SK-N-SH (cell line): ENCODE data around the gene PTPA. TPM values are rescaled to one million over a fixed set of nuclear protein-coding genes. Genes with fewer than 3 reads are reported as not detected.

Experiments used
- CTCF ChIA-PET: fragments of 300-600, 350-600 bp; formaldehyde crosslinking; extraction: SDS; loops from one replicate; lab custom pipeline; 2021; lab: Yijun Ruan, JAX
- POLR2A ChIA-PET: fragments of 350-600 bp; sonication (Branson Sonifier 250); formaldehyde crosslinking; extraction: SDS; loops from one replicate; lab custom pipeline; 2020; ENCODE audit warnings: antibody characterized with exemption, inconsistent platforms; lab: Yijun Ruan, JAX
- DNase-seq: peaks from one replicate; pipeline ENCODE4 v3.0.0; 2012
- H2AFZ ChIP-seq: fragments of 200-600 bp; sonication (generic); 2 replicates; pipeline ENCODE4 v1.8.1; 2016; ENCODE audit warnings: antibody characterized with exemption, mild to moderate bottlenecking, low read depth
- H3F3A ChIP-seq: fragments of 200-600 bp; sonication (generic); replicated peaks from 2 replicates; pipeline ENCODE3; 2016; ENCODE audit warnings: antibody characterized with exemption, mild to moderate bottlenecking; ENCODE audit not compliant: insufficient read depth
- H3K27ac ChIP-seq, 2 experiments: fragments of 200-500 bp in 1 of 2; fragments of 200-600 bp in 1 of 2; sonication (Bioruptor generic) in 1 of 2; sonication (generic), shearing (Covaris generic) in 1 of 2; 2 replicates each; pipeline versions ENCODE4 v1.5.1 to v1.6.1; 2014 to 2016; ENCODE audit warnings: low read depth in 2 of 2, inconsistent platforms in 1 of 2, low read length in 1 of 2, mild to moderate bottlenecking in 1 of 2, mixed read lengths in 1 of 2
- H3K27me3 ChIP-seq: fragments of 200-600 bp; sonication (generic), shearing (Covaris generic); 2 replicates; pipeline ENCODE4 v1.6.1; 2016; ENCODE audit warnings: mixed run types; ENCODE audit not compliant: insufficient read depth
- H3K36me3 ChIP-seq, 2 experiments: fragments of 200-500 bp in 1 of 2; fragments of 200-600 bp in 1 of 2; sonication (Bioruptor generic) in 1 of 2; sonication (generic) in 1 of 2; replicated peaks in 1 of 2; 2 replicates each; pipeline versions ENCODE3 to v1.5.1; 2014 to 2016; ENCODE audit warnings: low read length in 1 of 2, mild to moderate bottlenecking in 1 of 2; ENCODE audit not compliant: insufficient read depth in 2 of 2, control insufficient read depth in 1 of 2
- H3K4me1 ChIP-seq, 2 experiments: fragments of 200-500 bp in 1 of 2; fragments of 200-600 bp in 1 of 2; sonication (Bioruptor generic) in 1 of 2; sonication (generic), shearing (Covaris generic) in 1 of 2; 2 replicates each; pipeline versions ENCODE4 v1.5.1 to v1.6.1; 2014 to 2016; ENCODE audit warnings: low read depth in 1 of 2, low read length in 1 of 2, mixed run types in 1 of 2; ENCODE audit not compliant: insufficient read depth in 2 of 2, control insufficient read depth in 1 of 2
- H3K4me2 ChIP-seq: fragments of 200-600 bp; sonication (generic), shearing (Covaris generic); 2 replicates; pipeline ENCODE4 v1.6.1; 2017; ENCODE audit warnings: mixed run types
- H3K4me3 ChIP-seq, 2 experiments: fragments of 200-500 bp in 1 of 2; fragments of 200-600 bp in 1 of 2; sonication (Bioruptor generic) in 1 of 2; sonication (generic), shearing (Covaris generic) in 1 of 2; 2 replicates each; pipeline versions ENCODE4 v1.5.1 to v1.8.1; 2014 to 2016; ENCODE audit warnings: low read depth in 2 of 2, inconsistent platforms in 1 of 2, low read length in 1 of 2, mild to moderate bottlenecking in 1 of 2, mixed read lengths in 1 of 2, moderate library complexity in 1 of 2
- H3K79me2 ChIP-seq: fragments of 200-600 bp; sonication (generic); 2 replicates; pipeline ENCODE4 v1.8.1; 2017; ENCODE audit warnings: mild to moderate bottlenecking; ENCODE audit not compliant: insufficient read depth
- H3K9ac ChIP-seq: fragments of 200-600 bp; sonication (generic); 2 replicates; pipeline ENCODE4 v1.6.1; 2017; ENCODE audit warnings: mixed run types
- H3K9me2 ChIP-seq: fragments of 200-600 bp; sonication (generic); 2 replicates; pipeline ENCODE4 v1.6.1; 2017; ENCODE audit warnings: mixed run types
- H3K9me3 ChIP-seq: fragments of 200-600 bp; sonication (generic); 2 replicates; pipeline ENCODE4 v1.6.1; 2017; ENCODE audit warnings: mixed run types, mild to moderate bottlenecking, moderate library complexity
- H4K20me1 ChIP-seq: fragments of 200-600 bp; sonication (generic); 2 replicates; pipeline ENCODE4 v1.6.1; 2017; ENCODE audit warnings: mild to moderate bottlenecking, mixed run types; ENCODE audit not compliant: insufficient read depth
- CHD2 ChIP-seq: fragments of 150-350 bp; IDR thresholded peaks from 2 replicates; pipeline ENCODE4 v1.6.1; 2018; ENCODE audit warnings: low read length; ENCODE audit not compliant: partially characterized antibody
- CTCF ChIP-seq: fragments of 200-600 bp; sonication (generic); IDR thresholded peaks from 2 replicates; pipeline ENCODE4 v1.6.1; 2017; ENCODE audit warnings: antibody characterized with exemption, mild to moderate bottlenecking, moderate library complexity
- EP300 ChIP-seq, 2 experiments: IDR thresholded peaks; 2 replicates each; pipeline versions ENCODE4 v1.4.0 to v1.6.1; 2012; ENCODE audit warnings: borderline replicate concordance in 1 of 2, low read depth in 1 of 2, low read length in 1 of 2
- GATA2 ChIP-seq: sonication (generic); formaldehyde crosslinking; IDR thresholded peaks from 2 replicates; pipeline ENCODE4 v1.5.0; 2020; ENCODE audit warnings: mild to moderate bottlenecking, missing genetic modification reagents
- JUND ChIP-seq: IDR thresholded peaks from 2 replicates; pipeline ENCODE4 v1.4.0; 2012
- MAX ChIP-seq: IDR thresholded peaks from 2 replicates; pipeline ENCODE4 v1.4.0; 2012; ENCODE audit warnings: low read depth
- MXI1 ChIP-seq: IDR thresholded peaks from 2 replicates; pipeline ENCODE4 v1.6.1; 2012; ENCODE audit warnings: mild to moderate bottlenecking, low read depth, low read length, improper control_type of control experiment
- NFIC ChIP-seq: IDR thresholded peaks from 2 replicates; pipeline ENCODE4 v1.4.0; 2012; ENCODE audit warnings: borderline replicate concordance
- POLR2AphosphoS5 ChIP-seq: IDR thresholded peaks from 2 replicates; pipeline ENCODE4 v1.6.1; 2012; ENCODE audit warnings: low read depth, low read length
- RAD21 ChIP-seq: IDR thresholded peaks from 2 replicates; pipeline ENCODE4 v1.6.1; 2012; ENCODE audit warnings: mild to moderate bottlenecking, low read length
- REST ChIP-seq: IDR thresholded peaks from 2 replicates; pipeline ENCODE4 v1.6.1; 2012; ENCODE audit warnings: mild to moderate bottlenecking, low read depth, low read length, moderate library complexity
- RFX5 ChIP-seq: IDR thresholded peaks from 2 replicates; pipeline ENCODE4 v1.6.1; 2012; ENCODE audit warnings: mild to moderate bottlenecking, improper control_type of control experiment, low read length
- SMC3 ChIP-seq: IDR thresholded peaks from 2 replicates; pipeline ENCODE4 v1.6.1; 2012; ENCODE audit warnings: low read depth, low read length, improper control_type of control experiment
- TAF1 ChIP-seq: IDR thresholded peaks from 2 replicates; pipeline ENCODE4 v1.6.1; 2012; ENCODE audit warnings: low read depth, mild to moderate bottlenecking, low read length, moderate library complexity, borderline replicate concordance
- TEAD4 ChIP-seq: IDR thresholded peaks from 2 replicates; pipeline ENCODE4 v1.4.0; 2012; ENCODE audit warnings: mild to moderate bottlenecking, borderline replicate concordance; ENCODE audit not compliant: insufficient read depth
- USF2 ChIP-seq: fragments of 150-350 bp; IDR thresholded peaks from 2 replicates; pipeline ENCODE4 v1.6.1; 2017; ENCODE audit warnings: antibody characterized with exemption, low read length, low read depth, borderline replicate concordance
- YY1 ChIP-seq: IDR thresholded peaks from 2 replicates; pipeline ENCODE4 v1.4.0; 2012; ENCODE audit warnings: low read depth, mild to moderate bottlenecking
- ZBTB33 ChIP-seq: IDR thresholded peaks from 2 replicates; pipeline ENCODE4 v1.4.0; 2012; ENCODE audit warnings: low read depth, borderline replicate concordance
- WGBS: methylation state at CpG from one replicate; pipeline ENCODE4 v1.1.6; 2017; ENCODE audit warnings: low lambda C conversion rate; 5-methylcytosine and 5-hydroxymethylcytosine counted together
- polyA plus RNA-seq, 3 experiments: library from polyadenylated mRNA; depleted of rRNA; stranded (reverse); fragments of >200 nt; gene quantifications; 2 replicates each; pipeline ENCODE4 v1.2.3, GENCODE V29; 2012

Gene PTPA
- polyA plus RNA-seq, 1 of the 3 experiments (the other 2 are of a cell fraction) = 130 TPM

GRCh38 chr9:129094387-129095169, 16.6 kb upstream of the PTPA start (continued):
- TF ChIP-seq REST = no peak
- TF ChIP-seq MAX = no peak
- no peak for TF ChIP-seq EP300 (IDR thresholded peaks at IDR 0.05; ENCODE audit: borderline replicate concordance in 1 of 2, low read depth in 1 of 2, low read length in 1 of 2)
- no peak for TF ChIP-seq RAD21
- no peak for TF ChIP-seq SMC3
- TF ChIP-seq JUND = no peak
- TF ChIP-seq TAF1 = no peak
- TF ChIP-seq CTCF = no peak
- TF ChIP-seq ZBTB33 = no peak
- TF ChIP-seq GATA2 = no peak
- no peak for TF ChIP-seq RFX5

- Histone ChIP-seq H3K9me3 (no peaks in the 10 kb centered on the region), H3K27me3 (no peaks in the 10 kb centered on the region), H3K9me2 (no peaks in the 10 kb centered on the region), H3K4me3 (no peak overlapping the region), H3K36me3 (peaks cover 0 to 28% of the 10 kb centered on the region in 2 experiments), H3F3A (no peaks in the 10 kb centered on the region), H3K79me2 (no peaks in the 10 kb centered on the region), H3K4me2 (no peak overlapping the region), H3K4me1 (no peaks in the 10 kb centered on the region; a peak in 1 of 4 replicates), H3K9ac (no peak overlapping the region), H3K27ac (no peak overlapping the region), H2AFZ (no peak overlapping the region), H4K20me1 (no peaks in the 10 kb centered on the region)
- ChIA-PET POLR2A (interaction anchor here (2.0 kb wide), 1 partner anchor 14 kb away, joined by 8 read pairs; the partner anchor contains the start of gene DOLPP1), CTCF (interaction anchor here (1.1 to 1.4 kb wide), 3 partner anchors 11 to 44 kb away, joined by 4 to 6 read pairs (median 4); no protein-coding TSS in a partner anchor)
- DNase-seq = no peak
- 99% methylated on average over 11 of the region's 21 CpGs for WGBS
- TF ChIP-seq JUND = no peak
- TF ChIP-seq NFIC = no peak
- TF ChIP-seq TEAD4 = no peak
- TF ChIP-seq POLR2AphosphoS5 = no peak
- no peak for TF ChIP-seq MXI1
- no peak for TF ChIP-seq CTCF
- TF ChIP-seq YY1 = no peak
- TF ChIP-seq CHD2 = no peak
- TF ChIP-seq USF2 = no peak
Measured at GRCh38 chr9:129095170-129095667, 16.0 kb upstream of the PTPA start.
